Colonic mucosa (tissue), 4 donors: ENCODE results near the gene TLR1. TPM values are rescaled to one million over a fixed set of nuclear protein-coding genes. Genes with fewer than 3 reads are reported as not detected.
"Not testable (repeated sequence)": the region's sequence is repeated elsewhere in the genome, so short reads cannot be mapped to it uniquely, and the experiment has no call there.

ENCODE experiments used
- DNase-seq: peaks from one replicate; pipeline ENCODE4 v3.0.0-alpha.2; 2020
- H3K27ac ChIP-seq: fragments of 200-600 bp; one replicate; pipeline ENCODE4 v1.8.0; 2021
- H3K27me3 ChIP-seq: fragments of 200-600 bp; one replicate; pipeline ENCODE4 v1.8.0; 2021
- H3K36me3 ChIP-seq: fragments of 200-600 bp; one replicate; pipeline ENCODE4 v1.8.0; 2021
- H3K4me1 ChIP-seq: fragments of 200-600 bp; one replicate; pipeline ENCODE4 v1.8.0; 2021; ENCODE audit warnings: mild to moderate bottlenecking
- H3K4me3 ChIP-seq: fragments of 200-600 bp; one replicate; pipeline ENCODE4 v1.8.0; 2021
- H3K9ac ChIP-seq, 2 donors: one replicate each; pipeline ENCODE4 v1.7.0; 2013; ENCODE audit warnings: control low read depth in 2 of 2, low read depth in 2 of 2, low read length in 2 of 2
- H3K9me3 ChIP-seq: fragments of 200-600 bp; one replicate; pipeline ENCODE4 v1.8.0; 2021
- intact Hi-C: fragments of 100-400 bp; cut with DNase I; formaldehyde crosslinking; loops from one replicate; pipeline ENCODE4 v1.14.1; 2022
- total RNA-seq, 2 donors: library from RNA; stranded (reverse); fragmentation: NEBNext Ultra II Directional in 1 of 2; extraction: Animal tissue kit (Norgen Biotek cat#: 25700) in 1 of 2; gene quantifications; one replicate each; pipeline ENCODE4 v1.2.1, GENCODE V29; 2021
- TF ChIP-seq, protein P1 (sequence below): fragments of 200-600 bp; IDR thresholded peaks from one replicate; pipeline ENCODE4 v1.8.0; 2022; ENCODE audit warnings: antibody characterized with exemption, mild to moderate bottlenecking
- donor health status: healthy.
- donor health status: DM: no; HTN: no; CAD: no.
- donor health status: DM: no; HTN: no; CAD: no.

Gene TLR1
- total RNA-seq, 2 donors from 2014 or later: 1.2 to 4.7 TPM

DNA sequence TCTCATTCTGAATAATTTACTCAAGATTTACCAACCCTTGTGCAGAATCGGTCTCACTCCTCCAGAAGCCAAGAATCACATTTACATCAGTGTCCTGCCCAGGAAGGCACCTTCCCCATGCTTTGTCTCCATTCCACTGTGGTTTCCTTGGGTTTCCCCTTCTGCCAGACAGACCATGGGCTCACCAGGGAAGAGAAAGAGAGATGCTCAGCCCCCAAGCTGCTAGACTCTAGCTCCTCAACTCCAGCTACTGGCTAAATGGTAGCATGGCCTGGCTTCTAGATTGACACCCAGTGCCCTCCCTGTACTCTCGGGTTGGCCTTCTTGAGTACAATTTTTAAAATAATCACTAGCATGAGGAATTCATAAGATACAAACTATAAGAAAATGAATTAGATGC is 34.7 kb downstream of the TLR1 start:
- Histone ChIP-seq H3K4me3 (no peak overlapping the region), H3K27me3 (no peaks in the 10 kb centered on the region), H3K9ac (no peak overlapping the region), H3K4me1 (no peaks in the 10 kb centered on the region), H3K36me3 (no peaks in the 10 kb centered on the region), H3K9me3 (no peaks in the 10 kb centered on the region), H3K27ac (no peak overlapping the region)
- TF ChIP-seq, protein P1, sequence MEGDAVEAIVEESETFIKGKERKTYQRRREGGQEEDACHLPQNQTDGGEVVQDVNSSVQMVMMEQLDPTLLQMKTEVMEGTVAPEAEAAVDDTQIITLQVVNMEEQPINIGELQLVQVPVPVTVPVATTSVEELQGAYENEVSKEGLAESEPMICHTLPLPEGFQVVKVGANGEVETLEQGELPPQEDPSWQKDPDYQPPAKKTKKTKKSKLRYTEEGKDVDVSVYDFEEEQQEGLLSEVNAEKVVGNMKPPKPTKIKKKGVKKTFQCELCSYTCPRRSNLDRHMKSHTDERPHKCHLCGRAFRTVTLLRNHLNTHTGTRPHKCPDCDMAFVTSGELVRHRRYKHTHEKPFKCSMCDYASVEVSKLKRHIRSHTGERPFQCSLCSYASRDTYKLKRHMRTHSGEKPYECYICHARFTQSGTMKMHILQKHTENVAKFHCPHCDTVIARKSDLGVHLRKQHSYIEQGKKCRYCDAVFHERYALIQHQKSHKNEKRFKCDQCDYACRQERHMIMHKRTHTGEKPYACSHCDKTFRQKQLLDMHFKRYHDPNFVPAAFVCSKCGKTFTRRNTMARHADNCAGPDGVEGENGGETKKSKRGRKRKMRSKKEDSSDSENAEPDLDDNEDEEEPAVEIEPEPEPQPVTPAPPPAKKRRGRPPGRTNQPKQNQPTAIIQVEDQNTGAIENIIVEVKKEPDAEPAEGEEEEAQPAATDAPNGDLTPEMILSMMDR: no peak
- DNase-seq: no peak
- intact Hi-C loops: no loop called here

DNA sequence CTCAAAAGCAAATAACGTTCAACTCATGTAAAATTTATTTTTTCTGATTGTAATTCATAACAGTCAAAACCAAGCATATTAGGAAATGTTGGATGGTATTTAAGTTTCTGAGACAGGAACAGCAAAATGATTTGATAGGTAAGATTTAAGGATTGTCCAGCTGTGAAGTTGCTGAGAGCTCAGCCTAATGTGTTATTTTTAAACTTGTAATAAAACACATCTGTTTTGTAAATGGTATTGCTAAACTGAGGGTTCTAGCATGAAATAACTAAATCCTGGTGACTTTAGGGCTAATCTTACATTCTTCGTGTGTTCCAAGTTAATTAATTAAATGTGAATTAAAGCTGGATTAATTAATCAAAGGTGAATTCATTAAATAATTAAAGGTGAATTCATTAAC is 35.1 kb downstream of the TLR1 start:
- Histone ChIP-seq H3K27me3 (no peaks in the 10 kb centered on the region), H3K9me3 (no peaks in the 10 kb centered on the region), H3K27ac (no peak overlapping the region), H3K4me3 (no peak overlapping the region), H3K4me1 (no peaks in the 10 kb centered on the region), H3K9ac (no peak overlapping the region), H3K36me3 (no peaks in the 10 kb centered on the region)
- intact Hi-C loops: no loop called here
- DNase-seq: no peak
- TF ChIP-seq, protein P1: no peak

DNA sequence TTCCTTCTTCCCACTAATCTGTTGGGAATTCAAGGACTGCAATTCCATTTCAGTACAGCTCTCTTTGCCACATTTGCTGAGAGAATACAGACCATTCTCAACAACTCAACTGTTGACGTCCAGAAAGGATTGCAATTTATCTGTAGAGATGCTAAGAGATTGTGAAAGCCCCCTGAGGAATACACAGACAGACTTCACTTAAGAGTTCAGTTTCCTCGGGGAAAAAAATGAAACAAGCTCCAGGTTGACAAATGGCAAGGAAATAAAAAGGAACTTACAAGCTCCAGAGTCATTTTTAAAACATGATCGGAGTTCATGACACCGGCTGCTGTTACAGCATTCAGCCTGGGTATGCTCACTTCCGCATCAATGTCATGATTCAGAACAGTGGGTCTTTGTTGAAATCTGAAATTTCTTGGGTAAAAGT is 35.6 kb downstream of the TLR1 start:
- Histone ChIP-seq H3K27me3 (no peaks in the 10 kb centered on the region), H3K27ac (no peak overlapping the region), H3K4me3 (no peak overlapping the region), H3K9ac (no peak overlapping the region), H3K4me1 (no peaks in the 10 kb centered on the region), H3K9me3 (no peaks in the 10 kb centered on the region), H3K36me3 (no peaks in the 10 kb centered on the region)
- no peak for DNase-seq
- intact Hi-C loops: no loop called here
- TF ChIP-seq, protein P1: no peak

GRCh38 chr4:38766940-38767339 is 37.7 kb downstream of the TLR1 start:
- H3K9me3 ChIP-seq, DNase-seq, H3K36me3 ChIP-seq, H3K27ac ChIP-seq, H3K27me3 ChIP-seq, intact Hi-C loops, H3K4me1 ChIP-seq, H3K4me3 ChIP-seq, H3K9ac ChIP-seq: not testable (repeated sequence)

- intact Hi-C loops: no loop called here
- Histone ChIP-seq H3K4me1 (no peaks in the 10 kb centered on the region), H3K9ac (no peak overlapping the region), H3K4me3 (no peak overlapping the region), H3K9me3 (no peaks in the 10 kb centered on the region), H3K27me3 (no peaks in the 10 kb centered on the region), H3K36me3 (no peaks in the 10 kb centered on the region), H3K27ac (no peak overlapping the region)
- TF ChIP-seq, protein P1: no peak
- no peak for DNase-seq
Measured at GRCh38 chr4:38765382-38765781, 39.2 kb downstream of the TLR1 start.

DNA sequence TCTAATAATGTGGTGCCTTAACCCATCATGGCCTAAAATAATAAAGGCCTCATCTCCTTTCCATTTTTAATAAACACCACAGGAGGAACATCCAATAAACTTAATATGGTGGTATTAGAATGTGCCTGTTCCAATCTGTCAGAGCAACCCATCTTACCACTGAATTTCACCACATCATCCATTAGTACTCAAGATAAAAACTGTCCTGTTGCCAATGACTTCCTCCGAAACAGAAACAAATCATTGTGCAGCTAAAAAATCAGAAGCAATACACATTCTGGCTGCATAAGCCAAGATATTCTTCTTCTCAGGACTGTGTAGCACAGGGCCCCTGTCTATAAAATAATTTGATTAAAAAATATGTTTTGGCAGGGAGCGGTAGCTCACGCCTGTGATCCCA is 40.3 kb downstream of the TLR1 start:
- Histone ChIP-seq H3K4me3 (no peak overlapping the region), H3K9ac (no peak overlapping the region), H3K36me3 (no peaks in the 10 kb centered on the region), H3K27me3 (no peaks in the 10 kb centered on the region), H3K27ac (no peak overlapping the region), H3K4me1 (no peaks in the 10 kb centered on the region), H3K9me3 (no peaks in the 10 kb centered on the region)
- TF ChIP-seq, protein P1: no peak
- intact Hi-C loops: no loop called here
- DNase-seq: no peak
